Measurements from ENCODE around the gene ACTG1. TPM values are rescaled to one million over a fixed set of nuclear protein-coding genes. Genes with fewer than 3 reads are reported as not detected.

ACTG1 gene
- total and polyA plus RNA-seq, 2 of the 4 experiments (the other 2 are of a cell fraction) = 10,907 to 15,732 TPM

- peaks cover 3% of the 10 kb centered on the region for H3K4me1 ChIP-seq (ENCODE audit: control insufficient read depth, insufficient read depth, low read length)
- peak overlapping the region; percentile 52 for H2AK9ac ChIP-seq (replicated peaks; ENCODE audit: low read depth, low read length, poor library complexity)
- no peaks in the 10 kb centered on the region; the same call in 1 of the 2 replicates for H3K9me1 ChIP-seq (ENCODE audit: insufficient read depth, low read length)
- H3K4ac ChIP-seq (ENCODE audit: low read depth, low read length) = no peak overlapping the region
- no peak overlapping the region for H4K91ac ChIP-seq (ENCODE audit: insufficient read depth, low read depth, low read length)
- no peak overlapping the region for H2BK15ac ChIP-seq (ENCODE audit: low read depth, low read length)
- H2BK5ac ChIP-seq (ENCODE audit: low read depth, low read length, poor library complexity, severe bottlenecking) = no peak overlapping the region
- no peak overlapping the region for H4K5ac ChIP-seq (ENCODE audit: low read depth, low read length)
- H3K9me3 ChIP-seq (ENCODE audit: control insufficient read depth, insufficient read depth, low read length) = no peaks in the 10 kb centered on the region
- peaks cover 20% of the 10 kb centered on the region for H3K27me3 ChIP-seq (ENCODE audit: control insufficient read depth, insufficient read depth, low read length)
- no peak overlapping the region for H3K4me2 ChIP-seq (ENCODE audit: low read depth, low read length)
- no peak overlapping the region for H3K4me3 ChIP-seq (ENCODE audit: insufficient read depth, low read depth, low read length)
- no peak overlapping the region for H4K8ac ChIP-seq (ENCODE audit: low read depth in 2 of 2, low read length in 2 of 2)
- no peak overlapping the region for H2BK20ac ChIP-seq (ENCODE audit: low read depth, low read length)
- H3K56ac ChIP-seq (ENCODE audit: extremely low read depth, insufficient read depth, low read length) = no peak overlapping the region
- H3K9ac ChIP-seq (ENCODE audit: low read depth, low read length) = no peak overlapping the region
- H3K27ac ChIP-seq (ENCODE audit: insufficient read depth, low read length) = no peak overlapping the region
- no peak overlapping the region for H3K23ac ChIP-seq (ENCODE audit: low read depth, low read length)
- DNase-seq (no peak), ATAC-seq (ENCODE audit: low read depth) (peak; percentile 33; the same call in 1 of the 2 replicates)
- WGBS, 2 experiments (ENCODE audit: extremely low coverage in 2 of 2, insufficient read length in 1 of 2) = 22% methylated on average over 3 of the region's 8 CpGs; no CpG with 5 or more reads in 1 of the 2 experiments
- peak overlapping the region; percentile 79 for H2AFZ ChIP-seq (replicated peaks; ENCODE audit: low read length, poor library complexity)
- ChIA-PET POLR2A (ENCODE audit: unreplicated experiment) (no interaction called here), CTCF (no interaction called here)
- no peak overlapping the region for H3K14ac ChIP-seq (replicated peaks; ENCODE audit: low read depth, low read length)
- BruUV-seq (replicated peaks) = no TSS peak
- no peaks in the 10 kb centered on the region for H4K20me1 ChIP-seq (ENCODE audit: insufficient read depth, low read length)
- no peaks in the 10 kb centered on the region for H3K36me3 ChIP-seq (ENCODE audit: control insufficient read depth, insufficient read depth, low read length)
- no peaks in the 10 kb centered on the region for H3K79me1 ChIP-seq (ENCODE audit: low read depth in 1 of 2, low read length in 2 of 2)
- dilution Hi-C loops (cut with HindIII; ENCODE audit: low sequenced_read_pairs, unreplicated experiment) (no loop called here), intact Hi-C loops (cut with micrococcal nuclease) (no loop called here), in situ Hi-C loops (cut with MboI; ENCODE audit: low sequenced_read_pairs) (no loop called here)
- TF ChIP-seq RCOR1 (IDR thresholded peaks at IDR 0.05; ENCODE audit: insufficient replicate concordance, low read length) = no peak
- TF ChIP-seq RAD21 (IDR thresholded peaks at IDR 0.05; ENCODE audit: low read length) = no peak
- TF ChIP-seq, protein P1, sequence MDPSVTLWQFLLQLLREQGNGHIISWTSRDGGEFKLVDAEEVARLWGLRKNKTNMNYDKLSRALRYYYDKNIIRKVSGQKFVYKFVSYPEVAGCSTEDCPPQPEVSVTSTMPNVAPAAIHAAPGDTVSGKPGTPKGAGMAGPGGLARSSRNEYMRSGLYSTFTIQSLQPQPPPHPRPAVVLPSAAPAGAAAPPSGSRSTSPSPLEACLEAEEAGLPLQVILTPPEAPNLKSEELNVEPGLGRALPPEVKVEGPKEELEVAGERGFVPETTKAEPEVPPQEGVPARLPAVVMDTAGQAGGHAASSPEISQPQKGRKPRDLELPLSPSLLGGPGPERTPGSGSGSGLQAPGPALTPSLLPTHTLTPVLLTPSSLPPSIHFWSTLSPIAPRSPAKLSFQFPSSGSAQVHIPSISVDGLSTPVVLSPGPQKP (IDR thresholded peaks at IDR 0.05; ENCODE audit: borderline replicate concordance, low read depth, low read length) = no peak
- TF ChIP-seq MXI1 (IDR thresholded peaks at IDR 0.05; ENCODE audit: borderline replicate concordance, low read depth, low read length) = no peak
- TF ChIP-seq, protein P2, sequence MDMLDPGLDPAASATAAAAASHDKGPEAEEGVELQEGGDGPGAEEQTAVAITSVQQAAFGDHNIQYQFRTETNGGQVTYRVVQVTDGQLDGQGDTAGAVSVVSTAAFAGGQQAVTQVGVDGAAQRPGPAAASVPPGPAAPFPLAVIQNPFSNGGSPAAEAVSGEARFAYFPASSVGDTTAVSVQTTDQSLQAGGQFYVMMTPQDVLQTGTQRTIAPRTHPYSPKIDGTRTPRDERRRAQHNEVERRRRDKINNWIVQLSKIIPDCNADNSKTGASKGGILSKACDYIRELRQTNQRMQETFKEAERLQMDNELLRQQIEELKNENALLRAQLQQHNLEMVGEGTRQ (IDR thresholded peaks at IDR 0.05; ENCODE audit: low read depth, low read length) = peak; percentile 86
- H2BK120ac ChIP-seq (ENCODE audit: low read depth, low read length) = no peak overlapping the region
- no peak overlapping the region for H3K18ac ChIP-seq (ENCODE audit: low read depth, low read length)
- no peak overlapping the region for H2AK5ac ChIP-seq (ENCODE audit: low read depth, low read length)
Measured at GRCh38 chr17:81494626-81495377, 17.8 kb downstream of the ACTG1 start.
